ENCODE measurements around the gene PLPP2. TPM values are rescaled to one million over a fixed set of nuclear protein-coding genes. Genes with fewer than 3 reads are reported as not detected.

PLPP2 gene
- total and polyA plus RNA-seq, 7 experiments from 2014 or later: 0.24 TPM; not detected in 6

GRCh38 chr19:317710-318508 is 26.7 kb upstream of the PLPP2 start:
- POLR2A ChIA-PET: no interaction called here
- H3K27ac Mint-ChIP-seq: peak overlapping the region in 1 of 9 donors; percentile 12
- no peaks in the 10 kb centered on the region for H3K4me1 ChIP-seq (ENCODE audit: control insufficient read depth in 2 of 2, insufficient read depth in 2 of 2, low read length in 2 of 2)
- H3K4me3 ChIP-seq (ENCODE audit: low read length): no peak overlapping the region
- peaks cover 0 to 8% (median 0%) of the 10 kb centered on the region in 11 donors for H3K9me3 Mint-ChIP-seq
- no peak overlapping the region for H3K27ac ChIP-seq (ENCODE audit: low read depth, low read length)
- H3K4me3 Mint-ChIP-seq: no peak overlapping the region
- H3K27me3 ChIP-seq (ENCODE audit: control insufficient read depth in 2 of 2, insufficient read depth in 2 of 2, low read length in 2 of 2): no peaks in the 10 kb centered on the region
- CTCF ChIA-PET: no interaction called here
- peaks cover 0 to 39% (median 0%) of the 10 kb centered on the region in 3 experiments for H3K36me3 ChIP-seq (ENCODE audit: control insufficient read depth in 2 of 3, insufficient read depth in 3 of 3, low read length in 3 of 3)
- no peak for DNase-seq
- H3K27me3 Mint-ChIP-seq: no peaks in the 10 kb centered on the region
- H3K4me1 Mint-ChIP-seq: peaks cover 0 to 9% (median 4%) of the 10 kb centered on the region in 7 donors
- no peaks in the 10 kb centered on the region for H3K9me3 ChIP-seq (ENCODE audit: control insufficient read depth in 2 of 3, low read length in 3 of 3)
- H3K36me3 Mint-ChIP-seq: peaks cover 23 to 51% (median 39%) of the 10 kb centered on the region in 5 donors
- ATAC-seq: no peak
- intact Hi-C loops (cut with micrococcal nuclease): no loop called here

GRCh38 chr19:315811-316210 is 24.6 kb upstream of the PLPP2 start:
- peaks cover 23 to 50% (median 31%) of the 10 kb centered on the region in 5 donors for H3K36me3 Mint-ChIP-seq
- CTCF ChIA-PET: no interaction called here
- no peaks in the 10 kb centered on the region for H3K4me1 ChIP-seq (ENCODE audit: control insufficient read depth in 2 of 2, insufficient read depth in 2 of 2, low read length in 2 of 2)

GRCh38 chr19:313988-314815 is 23.0 kb upstream of the PLPP2 start:
- H3K9me3 Mint-ChIP-seq: peaks cover 0 to 6% (median 0%) of the 10 kb centered on the region in 11 donors
- H3K36me3 ChIP-seq (ENCODE audit: control insufficient read depth in 2 of 3, insufficient read depth in 3 of 3, low read length in 3 of 3): peaks cover 0 to 40% (median 5%) of the 10 kb centered on the region in 3 experiments
- H3K27ac Mint-ChIP-seq: no peak overlapping the region
- DNase-seq (no peak), ATAC-seq (no peak)
- H3K4me1 Mint-ChIP-seq: peaks cover 0 to 9% (median 5%) of the 10 kb centered on the region in 7 donors
- ChIA-PET CTCF (interaction anchor here (0.6 to 1.0 kb wide), 2 partner anchors 54 to 999 kb away, joined by 3 to 4 read pairs; no protein-coding TSS in a partner anchor), POLR2A (no interaction called here)
- no peaks in the 10 kb centered on the region for H3K27me3 Mint-ChIP-seq
- no peak overlapping the region for H3K4me3 ChIP-seq (ENCODE audit: low read length)
- H3K27me3 ChIP-seq (ENCODE audit: control insufficient read depth in 2 of 2, insufficient read depth in 2 of 2, low read length in 2 of 2): no peaks in the 10 kb centered on the region
- no peak overlapping the region for H3K4me3 Mint-ChIP-seq
- H3K36me3 Mint-ChIP-seq: peaks cover 19 to 40% (median 24%) of the 10 kb centered on the region in 5 donors
- H3K4me1 ChIP-seq (ENCODE audit: control insufficient read depth in 2 of 2, insufficient read depth in 2 of 2, low read length in 2 of 2): no peaks in the 10 kb centered on the region
- no peak overlapping the region for H3K27ac ChIP-seq (ENCODE audit: low read depth, low read length)
- no peaks in the 10 kb centered on the region for H3K9me3 ChIP-seq (ENCODE audit: control insufficient read depth in 2 of 3, low read length in 3 of 3)
- intact Hi-C loops (cut with micrococcal nuclease): no loop called here

More at GRCh38 chr19:315811-316210, 24.6 kb upstream of the PLPP2 start:
- Histone ChIP-seq H3K4me3 (ENCODE audit: low read length) (no peak overlapping the region), H3K27ac (ENCODE audit: low read depth, low read length) (no peak overlapping the region), H3K36me3 (ENCODE audit: control insufficient read depth in 2 of 3, insufficient read depth in 3 of 3, low read length in 3 of 3) (peaks cover 0 to 42% (median 5%) of the 10 kb centered on the region in 3 experiments), H3K9me3 (ENCODE audit: control insufficient read depth in 2 of 3, low read length in 3 of 3) (no peaks in the 10 kb centered on the region), H3K27me3 (ENCODE audit: control insufficient read depth in 2 of 2, insufficient read depth in 2 of 2, low read length in 2 of 2) (no peaks in the 10 kb centered on the region)
- no peak for DNase-seq
- POLR2A ChIA-PET: no interaction called here
- Mint-ChIP-seq H3K4me3 (peak overlapping the region in 1 of 10 donors; percentile 45), H3K9me3 (peaks cover 0 to 8% (median 0%) of the 10 kb centered on the region in 11 donors), H3K27me3 (no peaks in the 10 kb centered on the region), H3K27ac (peak overlapping the region in 1 of 9 donors; percentile 14), H3K4me1 (peaks cover 0 to 6% (median 5%) of the 10 kb centered on the region in 7 donors)
- no peak for ATAC-seq
- intact Hi-C loops (cut with micrococcal nuclease): no loop called here

GRCh38 chr19:313169-313987 is 22.2 kb upstream of the PLPP2 start:
- Histone ChIP-seq H3K4me1 (ENCODE audit: control insufficient read depth in 2 of 2, insufficient read depth in 2 of 2, low read length in 2 of 2) (no peaks in the 10 kb centered on the region), H3K4me3 (ENCODE audit: low read length) (no peak overlapping the region), H3K27ac (ENCODE audit: low read depth, low read length) (no peak overlapping the region), H3K36me3 (ENCODE audit: control insufficient read depth in 2 of 3, insufficient read depth in 3 of 3, low read length in 3 of 3) (peaks cover 0 to 47% (median 5%) of the 10 kb centered on the region in 3 experiments), H3K27me3 (ENCODE audit: control insufficient read depth in 2 of 2, insufficient read depth in 2 of 2, low read length in 2 of 2) (no peaks in the 10 kb centered on the region), H3K9me3 (ENCODE audit: control insufficient read depth in 2 of 3, low read length in 3 of 3) (no peaks in the 10 kb centered on the region)
- Mint-ChIP-seq H3K27ac (no peak overlapping the region), H3K36me3 (peaks cover 17 to 38% (median 21%) of the 10 kb centered on the region in 5 donors), H3K4me1 (peaks cover 0 to 7% (median 4%) of the 10 kb centered on the region in 7 donors), H3K27me3 (no peaks in the 10 kb centered on the region), H3K4me3 (peak overlapping the region in 1 of 10 donors; percentile 35), H3K9me3 (peaks cover 0 to 4% (median 0%) of the 10 kb centered on the region in 11 donors)
- CTCF ChIA-PET: interaction anchor here (0.6 kb wide), 1 partner anchor 1000 kb away, joined by 3 read pairs; no protein-coding TSS in a partner anchor
- no peak for DNase-seq
- intact Hi-C loops (cut with micrococcal nuclease): no loop called here
- POLR2A ChIA-PET: no interaction called here
- no peak for ATAC-seq

- Mint-ChIP-seq H3K27ac (no peak overlapping the region), H3K36me3 (peaks cover 9 to 31% (median 21%) of the 10 kb centered on the region in 5 donors), H3K4me3 (no peak overlapping the region), H3K27me3 (no peaks in the 10 kb centered on the region), H3K9me3 (no peaks in the 10 kb centered on the region), H3K4me1 (peaks cover 0 to 6% (median 4%) of the 10 kb centered on the region in 7 donors)
- no peak overlapping the region for H3K4me3 ChIP-seq (ENCODE audit: low read length)
- H3K27me3 ChIP-seq (ENCODE audit: control insufficient read depth in 2 of 2, insufficient read depth in 2 of 2, low read length in 2 of 2): no peaks in the 10 kb centered on the region
- intact Hi-C loops (cut with micrococcal nuclease): no loop called here
- no peak overlapping the region for H3K27ac ChIP-seq (ENCODE audit: low read depth, low read length)
- ChIA-PET CTCF (no interaction called here), POLR2A (no interaction called here)
- no peaks in the 10 kb centered on the region for H3K9me3 ChIP-seq (ENCODE audit: control insufficient read depth in 2 of 3, low read length in 3 of 3)
- DNase-seq (no peak), ATAC-seq (no peak)
- H3K4me1 ChIP-seq (ENCODE audit: control insufficient read depth in 2 of 2, insufficient read depth in 2 of 2, low read length in 2 of 2): no peaks in the 10 kb centered on the region
- peaks cover 0 to 62% (median 5%) of the 10 kb centered on the region in 3 experiments for H3K36me3 ChIP-seq (ENCODE audit: control insufficient read depth in 2 of 3, insufficient read depth in 3 of 3, low read length in 3 of 3)
Measured at GRCh38 chr19:311813-312261, 20.6 kb upstream of the PLPP2 start.

Data from naive thymus-derived CD4-positive, alpha-beta T cell (primary cell).